Erythroblast (primary cell): ENCODE results near the gene LRATD1.

Experiments
- GATA1 ChIP-seq: IDR thresholded peaks from 2 replicates; pipeline ENCODE4 v1.6.1; 2011; ENCODE audit warnings: low read depth, mild to moderate bottlenecking, control low read depth, low read length, moderate library complexity
- POLR2A ChIP-seq: IDR thresholded peaks from 2 replicates; pipeline ENCODE4 v1.6.1; 2011; ENCODE audit warnings: mild to moderate bottlenecking, low read length

DNA sequence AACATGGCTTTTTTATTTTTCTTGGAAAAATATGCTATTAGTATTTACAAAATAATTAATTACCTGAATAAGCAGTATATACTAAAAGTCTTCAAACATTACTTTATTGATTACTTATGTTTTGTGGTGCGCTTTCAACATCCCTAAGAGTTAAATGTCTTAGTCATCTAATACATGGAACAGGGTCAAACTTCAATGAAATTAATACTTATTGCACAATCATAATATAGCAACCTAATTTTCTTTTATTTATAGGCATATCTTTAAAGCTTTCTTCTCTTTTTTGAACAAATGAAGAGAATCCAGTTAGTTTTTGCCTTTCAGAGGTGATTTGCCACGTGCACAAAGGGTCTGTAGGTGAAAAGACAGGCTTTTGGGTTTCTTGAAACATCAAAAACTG, 6.0 kb downstream of the LRATD1 start:
- no peak for TF ChIP-seq POLR2A
- no peak for TF ChIP-seq GATA1
